ENCODE data around the gene ZNF280C. TPM values are rescaled to one million over a fixed set of nuclear protein-coding genes. Genes with fewer than 3 reads are reported as not detected.

ZNF280C gene, protein sequence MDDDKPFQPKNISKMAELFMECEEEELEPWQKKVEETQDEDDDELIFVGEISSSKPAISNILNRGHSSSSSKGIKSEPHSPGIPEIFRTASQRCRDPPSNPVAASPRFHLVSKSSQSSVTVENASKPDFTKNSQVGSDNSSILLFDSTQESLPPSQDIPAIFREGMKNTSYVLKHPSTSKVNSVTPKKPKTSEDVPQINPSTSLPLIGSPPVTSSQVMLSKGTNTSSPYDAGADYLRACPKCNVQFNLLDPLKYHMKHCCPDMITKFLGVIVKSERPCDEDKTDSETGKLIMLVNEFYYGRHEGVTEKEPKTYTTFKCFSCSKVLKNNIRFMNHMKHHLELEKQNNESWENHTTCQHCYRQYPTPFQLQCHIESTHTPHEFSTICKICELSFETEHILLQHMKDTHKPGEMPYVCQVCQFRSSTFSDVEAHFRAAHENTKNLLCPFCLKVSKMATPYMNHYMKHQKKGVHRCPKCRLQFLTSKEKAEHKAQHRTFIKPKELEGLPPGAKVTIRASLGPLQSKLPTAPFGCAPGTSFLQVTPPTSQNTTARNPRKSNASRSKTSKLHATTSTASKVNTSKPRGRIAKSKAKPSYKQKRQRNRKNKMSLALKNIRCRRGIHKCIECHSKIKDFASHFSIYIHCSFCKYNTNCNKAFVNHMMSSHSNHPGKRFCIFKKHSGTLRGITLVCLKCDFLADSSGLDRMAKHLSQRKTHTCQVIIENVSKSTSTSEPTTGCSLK
- total RNA-seq: 1 to 10 TPM; 2.6 to 2.9 TPM

GRCh38 chrX:130268449-130269170 lies at the start of gene ZNF280C:
ZNF280C (minus strand) TSS chrX:130268899; CDS start chrX:130260449, 8,450 bp downstream.
- Histone ChIP-seq H3K4me3 (peak within 1 kb of the TSS; percentile 17 to 69), H3K27ac (peak within 1 kb of the TSS; percentile 39 to 81 (median 65)), H3K4me1 (peaks cover 7% of the 10 kb centered on the region), H3K27me3 (no peaks in the 10 kb centered on the region), H3K36me3 (replicated peaks in 1 of 2; ENCODE audit: insufficient read depth in 1 of 2, low read depth in 2 of 2) (no peaks in the 10 kb centered on the region), H3K9me3 (no peaks in the 10 kb centered on the region)
- peak; percentile 88 to 92 (median 90) for DNase-seq
- TF ChIP-seq CTCF (IDR thresholded peaks at IDR 0.05) (peak in 3 of 7 experiments; percentile 24 to 37 (median 36)), POLR2A (IDR thresholded peaks at IDR 0.05) (peak; percentile 64 to 94 (median 91))
- ATAC-seq: peak; percentile 97
- intact Hi-C loops (cut with DNase I): no loop called here
- WGBS, 2 donors: 2 to 3% methylated on average over 24 to 38 of the region's 59 CpGs

GRCh38 chrX:130304587-130305368 lies 36.1 kb upstream of the ZNF280C start:
- Histone ChIP-seq H3K4me3 (no peak overlapping the region), H3K4me1 (no peaks in the 10 kb centered on the region), H3K27ac (no peak overlapping the region), H3K36me3 (replicated peaks in 1 of 2; ENCODE audit: insufficient read depth in 1 of 2, low read depth in 2 of 2) (no peaks in the 10 kb centered on the region), H3K9me3 (no peaks in the 10 kb centered on the region), H3K27me3 (no peaks in the 10 kb centered on the region)
- no peak for ATAC-seq
- DNase-seq: no peak
- WGBS, 2 donors: 80 to 82% methylated on average over 1 to 5 of the region's 5 CpGs
- TF ChIP-seq POLR2A (IDR thresholded peaks at IDR 0.05): no peak
- no peak for TF ChIP-seq CTCF (IDR thresholded peaks at IDR 0.05)
- intact Hi-C loops (cut with DNase I): no loop called here

- no peak for DNase-seq
- TF ChIP-seq CTCF (IDR thresholded peaks at IDR 0.05): no peak
- TF ChIP-seq POLR2A (IDR thresholded peaks at IDR 0.05): no peak
- no peaks in the 10 kb centered on the region for H3K4me1 ChIP-seq
Observed at GRCh38 chrX:130301977-130302376, 33.3 kb upstream of the ZNF280C start.

DNA sequence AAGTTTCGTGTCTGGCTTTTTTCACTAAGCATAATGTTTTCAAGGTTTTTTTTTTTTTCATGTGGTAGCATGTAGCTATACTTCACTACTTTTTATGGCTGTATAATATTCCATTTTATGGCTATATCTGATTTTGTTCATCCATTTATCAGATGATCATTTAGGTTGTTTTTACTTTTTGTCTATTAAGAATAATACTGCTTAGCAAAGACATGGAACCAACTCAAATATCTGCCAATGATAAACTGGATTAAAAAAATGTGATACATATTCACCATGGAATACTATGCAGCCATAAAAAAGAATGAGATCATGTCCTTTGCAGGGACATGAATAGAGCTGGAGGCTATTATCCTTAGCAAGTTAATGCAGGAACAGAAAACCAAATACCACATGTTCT lies 32.7 kb upstream of the ZNF280C start:
- 92 to 96% methylated on average over 1 of the region's 1 CpG for WGBS, 2 donors
- ATAC-seq: no peak
- Histone ChIP-seq H3K27me3 (no peaks in the 10 kb centered on the region), H3K9me3 (no peaks in the 10 kb centered on the region), H3K27ac (no peak overlapping the region), H3K4me1 (no peaks in the 10 kb centered on the region), H3K36me3 (replicated peaks in 1 of 2; ENCODE audit: insufficient read depth in 1 of 2, low read depth in 2 of 2) (no peaks in the 10 kb centered on the region), H3K4me3 (no peak overlapping the region)
- TF ChIP-seq CTCF (IDR thresholded peaks at IDR 0.05) (no peak), POLR2A (IDR thresholded peaks at IDR 0.05) (no peak)
- DNase-seq: no peak
- intact Hi-C loops (cut with DNase I): no loop called here

More at GRCh38 chrX:130301977-130302376, 33.3 kb upstream of the ZNF280C start:
- intact Hi-C loops (cut with DNase I): no loop called here
- Histone ChIP-seq H3K27ac (no peak overlapping the region), H3K36me3 (replicated peaks in 1 of 2; ENCODE audit: insufficient read depth in 1 of 2, low read depth in 2 of 2) (no peaks in the 10 kb centered on the region), H3K27me3 (no peaks in the 10 kb centered on the region), H3K9me3 (no peaks in the 10 kb centered on the region), H3K4me3 (no peak overlapping the region)
- no peak for ATAC-seq
- 73 to 84% methylated on average over 1 of the region's 1 CpG for WGBS, 2 donors

Data from body of pancreas (tissue), 4 donors.